Mononuclear cell (primary cell): ENCODE data around the gene KCNMA1. TPM values are rescaled to one million over a fixed set of nuclear protein-coding genes. Genes with fewer than 3 reads are reported as not detected.

ENCODE experiments used
- H3K27me3 ChIP-seq: 2 replicates; pipeline ENCODE4 v1.6.0; 2011; ENCODE audit warnings: low read length, control low read depth; ENCODE audit not compliant: insufficient read depth
- H3K4me1 ChIP-seq: 2 replicates; pipeline ENCODE4 v1.5.1; 2011; ENCODE audit warnings: mild to moderate bottlenecking, low read length, control low read depth; ENCODE audit not compliant: insufficient read depth
- H3K4me3 ChIP-seq: 2 replicates; pipeline ENCODE4 v1.5.1; 2011; ENCODE audit warnings: mild to moderate bottlenecking, low read length, moderate library complexity
- H3K9me3 ChIP-seq: 2 replicates; pipeline ENCODE4 v1.5.1; 2011; ENCODE audit warnings: low read depth, mild to moderate bottlenecking, control low read depth, low read length
- total RNA-seq: library from RNA; depleted of rRNA; stranded (reverse); fragments of >200 nt; gene quantifications from one replicate; pipeline ENCODE4 v1.2.3, GENCODE V29; 2012

Gene KCNMA1
- total RNA-seq, 1 donor = 0.42 TPM

DNA sequence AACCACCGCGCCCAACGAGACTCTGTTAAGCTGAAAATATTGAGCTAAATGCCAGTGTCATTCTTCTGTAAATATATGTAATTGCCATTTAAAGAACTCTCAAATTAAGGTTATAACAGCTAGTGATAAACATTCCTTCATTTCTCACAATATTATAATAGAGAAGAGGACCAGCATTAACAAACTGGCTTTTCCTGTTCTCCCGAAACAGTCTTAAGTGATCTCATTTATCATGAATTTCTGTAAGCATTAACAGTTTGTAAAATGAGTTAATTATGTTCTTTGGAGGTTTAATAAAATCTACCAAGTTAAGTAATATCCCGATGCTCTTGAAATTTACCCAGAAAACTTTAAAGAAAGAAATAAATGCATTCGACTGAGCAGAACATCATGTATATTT is 352.8 kb downstream of the KCNMA1 start:
- Histone ChIP-seq H3K9me3 (no peaks in the 10 kb centered on the region), H3K27me3 (peaks cover 17% of the 10 kb centered on the region), H3K4me3 (no peak overlapping the region), H3K4me1 (no peaks in the 10 kb centered on the region)

DNA sequence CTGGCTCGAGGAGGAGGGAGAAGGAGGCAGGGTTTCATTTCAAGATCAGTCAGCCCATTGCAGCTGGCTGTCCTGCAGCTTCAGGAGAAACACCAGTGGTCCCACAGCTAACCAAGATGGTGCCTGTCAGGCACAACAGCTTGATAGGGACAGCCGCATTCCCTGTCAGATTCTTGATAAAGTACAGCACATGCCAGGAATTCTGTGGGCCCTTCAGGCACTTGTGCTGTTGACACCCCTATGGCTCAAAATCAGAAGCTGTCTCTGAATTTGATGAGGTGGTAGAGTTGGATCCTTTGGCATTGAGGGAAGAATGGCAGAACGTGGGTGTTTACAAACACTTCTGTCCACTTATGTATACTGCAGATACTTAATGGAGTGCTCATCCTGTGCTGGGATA is 354.3 kb downstream of the KCNMA1 start:
- peaks cover 17% of the 10 kb centered on the region for H3K27me3 ChIP-seq
- no peaks in the 10 kb centered on the region for H3K9me3 ChIP-seq
- H3K4me3 ChIP-seq = no peak overlapping the region
- H3K4me1 ChIP-seq = no peaks in the 10 kb centered on the region

DNA sequence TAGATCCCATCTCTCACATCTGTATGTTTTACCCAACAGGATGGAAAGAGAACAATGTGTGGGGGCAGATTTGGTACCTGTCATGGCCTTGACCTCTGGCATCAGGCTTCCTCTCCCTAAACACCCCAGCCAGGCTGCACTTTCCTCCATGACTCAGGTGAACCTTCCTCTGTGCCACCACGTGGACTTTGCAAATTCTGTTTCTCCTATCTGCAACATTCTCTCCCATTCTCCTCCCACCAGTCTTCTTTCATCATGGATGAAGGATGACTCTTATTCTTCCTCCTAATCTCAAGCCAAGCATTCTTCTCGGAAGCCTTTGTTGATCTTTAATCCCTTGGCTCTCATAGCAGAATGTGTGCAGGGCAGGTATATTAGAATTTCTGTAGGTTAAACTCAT is 355.4 kb downstream of the KCNMA1 start:
- Histone ChIP-seq H3K4me3 (no peak overlapping the region), H3K4me1 (no peaks in the 10 kb centered on the region), H3K27me3 (peaks cover 17% of the 10 kb centered on the region), H3K9me3 (no peaks in the 10 kb centered on the region)

DNA sequence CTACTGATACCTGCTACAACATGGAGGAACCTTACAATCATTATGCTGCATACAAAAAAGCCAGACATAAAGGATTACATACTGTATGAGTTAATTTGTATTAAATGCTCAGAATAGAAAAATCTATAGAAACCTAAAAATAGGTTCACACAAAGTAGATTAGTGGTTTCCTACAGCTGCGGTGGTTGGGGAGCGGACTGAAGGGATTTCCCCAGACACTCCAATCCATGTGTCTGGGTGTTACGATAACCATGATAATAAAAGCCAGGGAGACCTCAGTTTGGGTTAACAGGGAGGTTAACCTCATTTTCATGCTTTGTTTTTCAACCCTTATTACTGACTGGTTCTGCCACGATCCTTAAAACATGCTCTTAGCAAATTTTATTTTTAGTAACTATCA is 355.9 kb downstream of the KCNMA1 start:
- Histone ChIP-seq H3K27me3 (peaks cover 17% of the 10 kb centered on the region), H3K4me1 (no peaks in the 10 kb centered on the region), H3K4me3 (no peak overlapping the region), H3K9me3 (no peaks in the 10 kb centered on the region)

DNA sequence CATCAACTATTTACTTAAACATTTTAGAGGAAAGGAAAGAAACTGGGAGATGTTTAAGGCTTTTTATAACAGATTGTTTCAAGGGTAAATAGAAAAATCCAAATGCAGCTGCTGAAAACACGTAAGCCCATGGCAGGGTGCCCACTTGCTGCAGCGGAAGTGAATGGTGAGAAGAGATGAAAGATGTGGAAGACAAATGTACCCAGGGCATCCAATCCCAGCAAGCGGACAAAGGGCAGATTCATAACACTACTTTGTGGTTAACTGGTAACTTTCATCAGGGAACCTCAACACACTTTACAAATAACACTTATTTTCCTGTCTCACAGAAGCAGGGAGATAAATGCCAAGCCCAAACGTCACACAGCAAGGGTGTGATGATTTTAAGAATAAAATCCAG is 358.4 kb downstream of the KCNMA1 start:
- no peaks in the 10 kb centered on the region for H3K4me1 ChIP-seq
- no peak overlapping the region for H3K4me3 ChIP-seq
- H3K27me3 ChIP-seq = peaks cover 17% of the 10 kb centered on the region
- no peaks in the 10 kb centered on the region for H3K9me3 ChIP-seq

DNA sequence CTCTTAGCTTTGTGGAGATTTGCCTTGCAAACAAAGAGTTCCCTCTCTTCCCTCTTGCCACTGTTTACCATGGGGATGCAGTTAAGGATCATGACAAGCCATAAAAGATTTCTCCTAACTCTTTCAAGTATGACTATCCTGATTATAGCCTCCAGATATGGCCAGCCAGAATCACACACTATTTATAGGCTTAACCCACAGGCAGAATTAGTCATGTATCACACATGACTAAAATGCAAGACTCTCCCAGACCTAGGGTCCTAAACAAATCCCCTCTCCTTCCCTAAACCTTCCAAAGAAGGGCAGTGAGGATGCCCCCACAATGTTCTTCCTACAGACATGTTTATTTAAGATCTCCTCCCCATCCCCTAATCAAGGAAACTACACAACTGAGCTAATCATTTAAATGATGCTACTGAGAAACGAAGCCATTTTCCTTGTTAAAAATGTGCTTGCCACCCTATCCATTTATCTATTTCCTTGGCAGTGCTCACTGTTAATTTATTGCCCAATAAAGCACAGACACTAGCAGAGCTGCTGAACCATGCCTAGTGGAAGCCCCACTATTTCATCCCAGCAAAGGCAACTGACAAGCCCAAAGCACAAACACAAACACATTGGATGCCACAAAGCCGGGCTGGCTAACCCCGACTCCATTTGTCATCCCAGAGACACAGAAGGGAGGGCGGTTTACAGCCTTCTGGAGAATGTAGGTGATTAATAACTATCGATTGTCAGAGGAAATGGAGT is 363.4 kb downstream of the KCNMA1 start:
- Histone ChIP-seq H3K4me3 (no peak overlapping the region), H3K27me3 (peaks cover 5% of the 10 kb centered on the region), H3K4me1 (no peaks in the 10 kb centered on the region), H3K9me3 (no peaks in the 10 kb centered on the region)

DNA sequence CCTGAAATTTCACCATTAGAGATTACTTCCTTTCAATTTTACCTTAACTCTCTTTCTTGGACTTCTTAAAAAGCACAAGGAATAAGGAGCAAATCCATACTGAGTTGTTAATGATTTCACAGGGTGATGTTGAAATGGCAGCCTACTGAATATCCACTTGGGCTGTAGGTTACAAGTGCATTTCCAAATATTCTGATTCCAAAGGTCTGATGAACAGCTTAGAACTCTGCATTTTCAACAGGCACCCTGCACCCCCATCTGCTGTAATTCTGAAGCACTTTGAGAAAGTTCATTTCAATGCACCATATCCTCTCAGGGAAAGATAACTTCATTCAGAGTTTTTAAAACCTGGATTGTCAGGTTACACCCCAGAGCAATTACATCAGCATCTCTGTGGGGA is 368.4 kb downstream of the KCNMA1 start:
- Histone ChIP-seq H3K27me3 (peaks cover 5% of the 10 kb centered on the region), H3K4me3 (no peak overlapping the region), H3K9me3 (no peaks in the 10 kb centered on the region), H3K4me1 (peaks cover 11% of the 10 kb centered on the region)

DNA sequence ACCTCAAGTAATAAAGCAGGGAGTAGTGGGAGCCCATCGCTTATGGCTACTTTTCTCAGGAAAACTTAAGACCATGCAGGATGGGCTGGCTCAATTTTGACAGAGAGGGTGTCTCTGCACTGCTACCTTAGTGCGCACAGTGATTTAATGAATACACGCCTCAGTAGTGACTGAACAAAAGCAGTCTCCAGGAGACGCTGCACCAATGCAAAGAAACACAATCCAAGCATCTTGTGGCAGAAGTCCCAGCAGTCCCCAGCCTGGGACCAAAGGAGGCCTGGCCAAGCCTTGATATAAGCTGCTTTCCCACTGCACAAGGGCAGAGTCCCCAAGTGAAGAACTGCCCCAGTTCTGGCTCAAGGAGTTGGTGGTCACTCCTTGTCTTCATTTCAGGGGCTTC is 368.9 kb downstream of the KCNMA1 start:
- Histone ChIP-seq H3K4me1 (peaks cover 15% of the 10 kb centered on the region), H3K4me3 (no peak overlapping the region), H3K9me3 (no peaks in the 10 kb centered on the region), H3K27me3 (peaks cover 2% of the 10 kb centered on the region)

DNA sequence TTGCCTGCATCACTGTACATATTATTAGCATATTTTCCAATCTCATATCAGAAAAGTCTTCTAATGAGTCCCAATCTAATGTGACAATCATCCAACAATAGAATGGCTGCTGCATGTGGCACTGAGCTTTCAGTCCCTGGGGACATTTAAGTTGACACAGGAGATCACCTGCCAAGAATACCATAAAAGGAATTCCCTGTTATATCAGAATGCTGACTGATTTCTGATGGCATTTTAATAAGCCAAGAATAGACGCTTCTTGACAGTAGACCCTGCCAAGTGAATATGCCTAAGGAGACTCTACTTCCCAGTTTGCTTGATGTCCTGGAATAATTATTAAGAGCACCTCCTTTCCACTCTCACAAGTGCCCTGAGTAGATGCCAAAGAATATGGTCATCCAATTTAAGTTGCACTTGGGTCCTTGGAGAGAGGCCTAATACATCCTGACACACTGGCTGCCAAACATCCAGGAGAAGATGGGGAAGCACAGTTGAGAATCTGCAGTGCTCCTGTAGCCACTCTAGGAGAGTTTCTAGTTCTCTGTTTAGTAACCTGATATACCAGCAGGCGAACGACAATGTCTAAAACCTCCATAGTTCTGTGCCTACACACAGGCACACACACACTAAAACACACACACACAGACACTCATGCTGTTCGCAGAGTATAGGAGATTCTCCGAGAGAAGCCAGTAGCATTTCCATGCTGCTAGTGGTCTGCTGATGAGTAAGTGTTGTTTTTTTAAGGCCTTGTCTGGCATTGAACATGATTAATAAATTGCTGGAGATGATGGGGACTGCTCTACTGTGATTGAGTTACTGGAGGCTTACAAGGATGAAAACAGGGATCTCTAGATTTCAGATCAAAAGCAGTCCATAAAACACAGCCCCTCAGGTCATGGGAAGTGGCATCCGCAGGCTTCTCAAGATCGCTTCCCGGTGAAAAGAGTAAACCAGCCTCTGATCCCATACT is 369.6 kb downstream of the KCNMA1 start:
- H3K27me3 ChIP-seq = no peaks in the 10 kb centered on the region
- peaks cover 21% of the 10 kb centered on the region for H3K4me1 ChIP-seq
- no peaks in the 10 kb centered on the region for H3K9me3 ChIP-seq
- no peak overlapping the region for H3K4me3 ChIP-seq

DNA sequence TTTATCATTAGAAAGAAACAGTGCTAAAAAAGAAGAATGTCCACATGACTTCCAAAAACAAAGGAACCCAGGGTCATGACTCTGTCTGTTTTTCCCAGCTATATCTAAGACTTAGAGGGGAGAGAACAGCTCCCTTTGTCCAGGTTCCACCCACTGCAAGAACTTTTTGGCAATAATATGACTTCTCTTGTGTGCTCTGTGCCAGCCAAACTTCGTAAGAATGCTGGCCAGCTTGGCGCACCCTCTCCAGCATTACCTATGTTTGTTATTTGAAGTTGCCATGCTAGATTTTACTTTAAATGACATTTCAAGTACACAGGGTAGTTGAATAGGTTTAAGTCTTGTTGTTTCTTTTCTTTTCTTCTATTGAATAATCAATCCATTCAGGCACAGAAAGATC is 371.4 kb downstream of the KCNMA1 start:
- Histone ChIP-seq H3K9me3 (no peaks in the 10 kb centered on the region), H3K4me3 (no peak overlapping the region), H3K27me3 (no peaks in the 10 kb centered on the region), H3K4me1 (peaks cover 26% of the 10 kb centered on the region)

DNA sequence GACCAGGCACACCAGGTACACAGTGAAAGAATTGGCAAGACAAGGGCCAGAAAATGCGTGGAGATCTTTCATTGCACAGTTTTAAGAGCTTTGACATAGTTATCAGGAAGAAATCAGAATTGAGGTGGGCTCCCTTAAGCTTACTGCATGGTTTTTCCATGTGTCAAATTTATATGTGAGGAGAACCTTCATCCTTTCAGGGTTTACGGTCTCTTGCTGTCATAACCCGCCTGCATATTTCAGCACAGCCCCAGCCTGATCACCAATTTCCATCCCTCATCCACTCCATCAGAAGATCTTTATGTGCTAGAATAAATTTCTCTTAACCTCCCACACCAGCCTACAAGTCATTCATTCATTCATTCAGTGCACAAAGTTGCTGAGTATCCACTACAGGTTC is 373.1 kb downstream of the KCNMA1 start:
- H3K4me1 ChIP-seq = peaks cover 33% of the 10 kb centered on the region
- H3K27me3 ChIP-seq = no peaks in the 10 kb centered on the region
- H3K9me3 ChIP-seq = no peaks in the 10 kb centered on the region
- H3K4me3 ChIP-seq = no peak overlapping the region

DNA sequence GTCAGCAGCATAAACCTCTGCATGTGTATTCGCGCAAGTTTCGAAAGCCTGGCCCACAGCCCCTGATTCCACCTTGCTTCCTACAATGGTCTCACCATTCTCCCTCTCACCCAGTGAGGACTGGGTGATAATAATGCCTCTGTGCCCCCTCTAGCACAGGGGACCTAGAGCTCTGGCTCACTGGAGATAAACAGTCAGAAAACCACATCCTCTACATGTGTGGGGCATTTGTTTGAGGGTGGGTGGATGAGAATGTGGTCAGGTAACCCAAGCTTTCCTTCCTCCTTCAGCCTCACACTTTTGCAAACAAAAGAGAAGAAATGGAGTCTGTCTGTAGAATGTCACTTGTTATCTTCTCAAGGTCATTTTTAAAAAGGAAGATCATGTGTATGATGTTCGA is 373.5 kb downstream of the KCNMA1 start:
- Histone ChIP-seq H3K27me3 (no peaks in the 10 kb centered on the region), H3K9me3 (no peaks in the 10 kb centered on the region), H3K4me3 (no peak overlapping the region), H3K4me1 (peaks cover 33% of the 10 kb centered on the region)

DNA sequence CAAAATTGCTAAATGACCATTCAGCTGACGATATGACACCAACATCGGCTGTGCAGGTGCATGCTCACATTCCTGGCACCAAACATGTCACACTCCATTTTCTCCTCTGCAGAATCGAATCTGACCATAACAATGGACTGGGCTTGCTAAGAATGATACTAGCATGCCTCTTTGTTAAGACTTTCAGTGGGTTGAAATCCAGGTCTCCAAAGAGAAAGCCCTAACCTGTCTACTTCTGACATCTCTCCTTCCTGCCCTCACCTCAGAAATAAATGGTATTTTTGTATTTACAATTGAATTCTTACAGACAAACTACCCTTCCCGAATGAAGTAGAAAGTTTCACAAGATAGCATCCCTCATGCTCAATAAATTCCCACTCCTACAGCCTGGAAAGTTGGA is 373.9 kb downstream of the KCNMA1 start:
- Histone ChIP-seq H3K4me3 (no peak overlapping the region), H3K4me1 (peaks cover 33% of the 10 kb centered on the region), H3K9me3 (no peaks in the 10 kb centered on the region), H3K27me3 (no peaks in the 10 kb centered on the region)

DNA sequence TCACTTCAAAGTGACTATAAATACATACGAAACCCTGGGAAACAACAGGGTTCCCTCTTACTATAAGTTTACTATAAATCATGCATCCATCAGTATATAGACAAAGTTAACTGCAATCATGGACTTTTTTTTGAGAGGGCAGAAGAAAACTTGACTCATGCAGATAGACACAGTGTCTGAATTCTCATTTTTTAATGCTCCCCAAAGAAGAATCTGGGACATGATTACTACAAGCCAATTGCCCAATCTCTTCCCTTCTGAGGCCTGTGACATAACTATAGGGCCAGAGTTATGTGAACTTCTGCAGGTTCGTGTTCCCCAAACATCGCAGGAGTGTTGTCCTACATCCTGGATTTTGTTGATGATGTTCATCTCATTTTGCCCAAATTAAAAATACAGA is 376.5 kb downstream of the KCNMA1 start:
- no peak overlapping the region for H3K4me3 ChIP-seq
- H3K4me1 ChIP-seq = peaks cover 33% of the 10 kb centered on the region
- H3K9me3 ChIP-seq = no peaks in the 10 kb centered on the region
- H3K27me3 ChIP-seq = no peaks in the 10 kb centered on the region

DNA sequence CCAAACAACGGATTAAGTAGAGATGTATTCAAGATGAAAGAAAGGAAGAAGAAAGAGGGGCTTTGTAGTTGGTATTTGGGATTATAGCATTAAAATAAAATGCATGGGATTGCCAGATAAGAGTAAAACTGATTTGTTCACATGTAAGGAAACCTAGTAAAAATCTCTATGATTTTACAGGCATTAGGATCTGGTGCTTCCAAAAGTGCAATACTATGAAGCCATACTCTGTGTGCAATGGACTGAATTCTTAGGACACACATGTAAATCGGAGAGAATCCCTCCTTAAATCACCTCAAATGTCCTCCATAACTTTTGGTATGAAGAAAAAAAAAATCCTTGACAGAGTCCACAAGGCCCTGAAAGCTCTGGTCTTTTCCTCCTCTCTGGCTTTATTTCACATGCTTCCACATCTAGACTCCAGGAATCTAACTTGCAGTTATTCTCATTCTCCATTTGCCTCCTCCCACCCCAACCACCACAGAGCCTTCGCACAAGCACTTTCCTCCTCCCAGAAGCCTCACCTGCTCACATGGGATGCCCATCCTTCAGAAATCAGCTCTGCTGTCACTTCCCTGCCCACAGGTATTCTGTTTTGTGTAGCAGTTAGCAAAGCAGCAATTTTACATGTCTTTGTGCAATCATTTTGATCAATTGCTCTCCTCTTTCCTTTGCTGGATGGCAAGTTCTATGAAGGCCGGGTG is 378.3 kb downstream of the KCNMA1 start:
- H3K4me1 ChIP-seq = peaks cover 24% of the 10 kb centered on the region
- no peaks in the 10 kb centered on the region for H3K9me3 ChIP-seq
- no peaks in the 10 kb centered on the region for H3K27me3 ChIP-seq
- no peak overlapping the region for H3K4me3 ChIP-seq
